ENCODE measurements around the gene MAPK7.

Gene MAPK7

GRCh38 chr17:19424934-19425868 lies 46.9 kb downstream of the MAPK7 start:
- no peak for DNase-seq

GRCh38 chr17:19426631-19427030 lies 48.3 kb downstream of the MAPK7 start:
- no peak for DNase-seq

DNA sequence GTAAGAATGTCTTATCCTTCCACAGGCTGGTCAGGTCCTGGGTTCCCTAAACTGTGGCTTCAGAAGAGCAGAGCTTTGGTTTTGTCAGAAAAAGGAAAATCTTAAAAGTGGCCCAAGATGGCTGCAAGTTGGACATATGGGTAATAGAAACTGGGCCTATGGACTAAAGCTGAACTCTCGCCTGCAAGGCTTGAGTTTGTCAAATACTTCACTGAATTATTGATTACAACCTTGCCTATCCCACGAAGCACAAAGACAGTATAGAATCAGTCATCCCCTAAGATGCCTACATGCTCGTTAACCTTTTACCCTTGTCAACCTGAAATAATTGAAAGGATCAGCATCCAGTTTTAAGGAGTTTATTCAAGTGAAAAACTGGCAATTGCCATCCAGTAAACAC lies 53.4 kb downstream of the MAPK7 start:
- DNase-seq = no peak

Measured in NCI-H1694 (cell line).